ENCODE results near the gene DNAJC13. TPM values are rescaled to one million over a fixed set of nuclear protein-coding genes. Genes with fewer than 3 reads are reported as not detected.

DNAJC13 gene
- total and polyA plus RNA-seq, 10 donors, result 5.6 to 78.4 (median 51.2) TPM

DNA sequence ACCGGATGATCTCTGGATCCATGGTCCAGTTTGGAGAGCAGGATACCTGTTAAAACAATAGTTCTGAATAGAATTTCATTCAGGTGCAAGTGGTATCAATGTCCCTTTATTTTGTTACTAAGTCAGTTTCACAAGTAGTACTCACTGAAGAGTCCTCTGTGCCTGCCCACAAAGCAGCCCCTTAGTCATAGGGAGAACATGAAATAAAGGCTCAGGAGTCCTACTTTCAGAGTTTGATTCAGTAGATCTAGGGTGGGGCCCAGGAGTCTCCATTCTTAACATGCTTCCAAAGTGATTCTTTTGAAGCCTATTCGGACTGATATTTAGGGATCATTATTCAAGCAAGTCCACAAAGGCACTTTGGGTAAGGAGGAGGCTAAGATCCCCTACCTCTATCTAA lies 100.0 kb downstream of the DNAJC13 start:
- TF ChIP-seq, protein P1, sequence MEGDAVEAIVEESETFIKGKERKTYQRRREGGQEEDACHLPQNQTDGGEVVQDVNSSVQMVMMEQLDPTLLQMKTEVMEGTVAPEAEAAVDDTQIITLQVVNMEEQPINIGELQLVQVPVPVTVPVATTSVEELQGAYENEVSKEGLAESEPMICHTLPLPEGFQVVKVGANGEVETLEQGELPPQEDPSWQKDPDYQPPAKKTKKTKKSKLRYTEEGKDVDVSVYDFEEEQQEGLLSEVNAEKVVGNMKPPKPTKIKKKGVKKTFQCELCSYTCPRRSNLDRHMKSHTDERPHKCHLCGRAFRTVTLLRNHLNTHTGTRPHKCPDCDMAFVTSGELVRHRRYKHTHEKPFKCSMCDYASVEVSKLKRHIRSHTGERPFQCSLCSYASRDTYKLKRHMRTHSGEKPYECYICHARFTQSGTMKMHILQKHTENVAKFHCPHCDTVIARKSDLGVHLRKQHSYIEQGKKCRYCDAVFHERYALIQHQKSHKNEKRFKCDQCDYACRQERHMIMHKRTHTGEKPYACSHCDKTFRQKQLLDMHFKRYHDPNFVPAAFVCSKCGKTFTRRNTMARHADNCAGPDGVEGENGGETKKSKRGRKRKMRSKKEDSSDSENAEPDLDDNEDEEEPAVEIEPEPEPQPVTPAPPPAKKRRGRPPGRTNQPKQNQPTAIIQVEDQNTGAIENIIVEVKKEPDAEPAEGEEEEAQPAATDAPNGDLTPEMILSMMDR (IDR thresholded peaks at IDR 0.05 in 8 of 11, conservative IDR thresholded peaks at IDR 0.05 in 3 of 11), result no peak
- TF ChIP-seq POLR2AphosphoS5 (IDR thresholded peaks at IDR 0.05) (no peak), POLR2A (IDR thresholded peaks at IDR 0.05) (no peak)
- Histone ChIP-seq H3K36me3 (peaks cover 0 to 100% (median 71%) of the 10 kb centered on the region in 6 donors), H3K9me3 (no peaks in the 10 kb centered on the region), H3K4me1 (no peaks in the 10 kb centered on the region), H3K27me3 (replicated peaks in 1 of 7) (no peaks in the 10 kb centered on the region), H3K4me3 (no peak overlapping the region), H3K27ac (no peak overlapping the region)
- DNase-seq, result no peak
- intact Hi-C loops (cut with DNase I; ENCODE audit: low total_unique reads), result loop anchor here (10.0 kb wide), 1 partner anchor 63 kb away; no protein-coding TSS in a partner anchor
- WGBS, 5 donors, result 97 to 99% (median 98%) methylated on average over 2 of the region's 2 CpGs

DNA sequence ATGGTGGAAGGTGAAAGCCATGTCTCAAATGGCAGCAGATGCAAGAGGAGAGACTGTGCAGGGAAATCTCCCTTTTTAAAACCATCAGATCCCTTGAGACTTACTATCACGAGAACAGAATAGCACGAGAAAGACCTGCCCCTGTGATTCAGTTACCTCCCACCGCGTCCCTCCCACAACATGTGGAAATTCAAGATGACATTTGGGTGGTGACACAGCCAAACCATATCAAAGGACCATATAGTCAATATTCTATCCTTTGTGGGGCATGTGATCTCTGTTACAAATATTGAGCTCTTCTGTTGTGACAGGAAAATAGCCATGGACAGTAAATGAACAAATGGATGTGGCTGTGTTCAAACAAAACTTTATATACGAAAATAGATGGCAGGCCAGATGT lies 102.6 kb downstream of the DNAJC13 start:
- Histone ChIP-seq H3K9me3 (no peaks in the 10 kb centered on the region), H3K4me3 (no peak overlapping the region), H3K36me3 (peaks cover 0 to 100% (median 71%) of the 10 kb centered on the region in 6 donors), H3K27me3 (replicated peaks in 1 of 7) (no peaks in the 10 kb centered on the region), H3K4me1 (no peaks in the 10 kb centered on the region), H3K27ac (no peak overlapping the region)
- 89 to 96% (median 90%) methylated on average over 5 of the region's 5 CpGs for WGBS, 5 donors
- no peak for DNase-seq
- TF ChIP-seq POLR2A (IDR thresholded peaks at IDR 0.05) (no peak), POLR2AphosphoS5 (IDR thresholded peaks at IDR 0.05) (no peak)
- TF ChIP-seq, protein P1 (IDR thresholded peaks at IDR 0.05 in 8 of 11, conservative IDR thresholded peaks at IDR 0.05 in 3 of 11), result no peak
- intact Hi-C loops (cut with DNase I; ENCODE audit: low total_unique reads), result loop anchor here (10.0 kb wide), 1 partner anchor 65 kb away; no protein-coding TSS in a partner anchor

DNA sequence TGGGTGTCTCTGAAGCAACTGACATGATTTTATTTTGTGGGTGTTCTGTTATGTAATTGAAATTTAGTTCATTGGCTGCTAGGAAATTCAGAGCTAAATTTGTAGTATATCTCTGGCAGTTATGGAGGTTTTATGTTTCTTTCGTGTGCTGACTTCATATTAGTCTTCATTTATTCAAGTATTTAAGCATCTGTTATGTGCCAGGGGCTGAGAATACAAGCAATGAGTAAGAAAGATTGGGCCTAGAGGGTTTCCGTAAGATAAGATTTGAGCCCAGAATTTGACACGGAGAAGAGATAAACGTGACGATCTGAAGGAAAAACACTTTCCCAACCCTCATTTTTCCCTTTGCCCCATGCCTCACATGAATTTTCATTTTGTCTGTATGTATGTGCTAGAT lies 104.6 kb downstream of the DNAJC13 start:
- Histone ChIP-seq H3K36me3 (peaks cover 0 to 100% (median 71%) of the 10 kb centered on the region in 6 donors), H3K27ac (no peak overlapping the region), H3K4me1 (no peaks in the 10 kb centered on the region), H3K27me3 (replicated peaks in 1 of 7) (no peaks in the 10 kb centered on the region), H3K9me3 (no peaks in the 10 kb centered on the region), H3K4me3 (no peak overlapping the region)
- no peak for DNase-seq
- WGBS, 5 donors, result 91 to 97% (median 94%) methylated on average over 5 of the region's 5 CpGs
- intact Hi-C loops (cut with DNase I; ENCODE audit: low total_unique reads), result no loop called here
- TF ChIP-seq, protein P1 (IDR thresholded peaks at IDR 0.05 in 8 of 11, conservative IDR thresholded peaks at IDR 0.05 in 3 of 11), result no peak
- TF ChIP-seq POLR2AphosphoS5 (IDR thresholded peaks at IDR 0.05) (no peak), POLR2A (IDR thresholded peaks at IDR 0.05) (no peak)

DNA sequence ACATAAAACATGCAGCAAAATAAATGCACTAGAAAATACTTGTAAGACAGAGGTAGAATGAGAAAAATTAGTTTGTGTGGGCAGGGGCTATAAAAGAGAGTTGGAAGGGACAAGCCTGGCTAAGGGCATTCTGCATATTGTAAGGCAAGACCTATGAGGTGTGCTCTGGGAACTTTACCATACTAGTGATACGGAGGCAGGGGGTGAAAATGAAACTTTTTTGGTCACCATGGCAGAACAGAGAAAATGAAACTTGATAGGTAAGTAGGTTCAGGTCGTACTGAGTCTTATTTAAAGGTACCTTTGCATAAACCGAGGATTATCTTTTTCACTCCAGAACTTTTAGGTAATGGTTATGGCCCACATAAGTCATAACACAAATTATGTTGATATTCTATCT lies 105.1 kb downstream of the DNAJC13 start:
- intact Hi-C loops (cut with DNase I; ENCODE audit: low total_unique reads), result no loop called here
- no peaks in the 10 kb centered on the region for H3K27me3 ChIP-seq (replicated peaks in 1 of 7)
- no peaks in the 10 kb centered on the region for H3K9me3 ChIP-seq
- 61 to 80% (median 78%) methylated on average over 3 of the region's 3 CpGs for WGBS, 5 donors
- TF ChIP-seq POLR2AphosphoS5 (IDR thresholded peaks at IDR 0.05) (no peak), POLR2A (IDR thresholded peaks at IDR 0.05) (no peak)
- TF ChIP-seq, protein P1 (IDR thresholded peaks at IDR 0.05 in 8 of 11, conservative IDR thresholded peaks at IDR 0.05 in 3 of 11), result no peak
- H3K36me3 ChIP-seq, result peaks cover 0 to 100% (median 70%) of the 10 kb centered on the region in 6 donors
- no peak for DNase-seq
- H3K4me3 ChIP-seq, result no peak overlapping the region
- H3K4me1 ChIP-seq, result no peaks in the 10 kb centered on the region
- H3K27ac ChIP-seq, result no peak overlapping the region
